Stimulated activated memory B cell treated with anti-CD40 and anti-IgM and Interleukin-4, amounts not matched to agents 10 μg/mL and 1 μg/mL and 100 μg/mL, for 72 hours (primary cell): ENCODE measurements around the gene C17orf67.
A peak's percentile ranks its signal among the peaks of the same experiment; 100 is the strongest.
"Not testable (repeated sequence)": the region's sequence is repeated elsewhere in the genome, so short reads cannot be mapped to it uniquely, and the experiment has no call there.

ENCODE experiments used
- ATAC-seq: fragments of 150-1000 bp; cut with Tn5 transposase; 2 replicates; pipeline ENCODE4 v1.10.0; 2021
- H3K27ac Mint-ChIP-seq: one replicate; pipeline ENCODE4 v1.8.0; 2022; ENCODE audit warnings: mild to moderate bottlenecking, mixed read lengths
- H3K27me3 Mint-ChIP-seq: one replicate; pipeline ENCODE4 v1.8.0; 2022; ENCODE audit warnings: mixed read lengths
- H3K36me3 Mint-ChIP-seq: one replicate; pipeline ENCODE4 v1.8.0; 2022; ENCODE audit warnings: mixed read lengths
- H3K4me1 Mint-ChIP-seq: one replicate; pipeline ENCODE4 v1.8.0; 2022; ENCODE audit warnings: mixed read lengths
- H3K4me3 Mint-ChIP-seq: one replicate; pipeline ENCODE4 v1.8.0; 2022; ENCODE audit warnings: mild to moderate bottlenecking, moderate library complexity, mixed read lengths
- H3K9me3 Mint-ChIP-seq: one replicate; pipeline ENCODE4 v1.8.0; 2022; ENCODE audit warnings: mixed read lengths

Gene C17orf67

DNA sequence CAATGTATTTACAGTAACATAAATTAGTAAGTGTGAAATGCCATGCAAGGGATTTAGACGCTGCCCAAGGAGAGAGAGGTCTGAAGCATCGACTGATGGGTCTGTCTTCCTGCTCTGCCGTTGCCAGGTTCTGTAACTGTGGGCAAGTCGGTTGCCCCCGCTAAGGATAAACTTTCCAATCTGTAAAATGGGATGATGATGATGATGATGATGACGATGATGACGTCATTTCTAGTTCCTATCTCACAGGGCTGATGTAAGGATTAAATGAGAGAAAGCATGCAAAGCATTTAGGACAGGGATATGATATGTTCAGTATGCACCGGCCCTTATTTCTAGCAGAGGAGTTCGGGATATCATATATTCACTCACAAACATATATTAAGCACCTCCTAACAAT is 54.8 kb downstream of the C17orf67 start:
- H3K36me3 Mint-ChIP-seq, result no peaks in the 10 kb centered on the region
- peaks cover under 1% of the 10 kb centered on the region for H3K9me3 Mint-ChIP-seq
- H3K27ac Mint-ChIP-seq, result no peak overlapping the region
- no peak for ATAC-seq
- H3K27me3 Mint-ChIP-seq, result peaks cover 59% of the 10 kb centered on the region
- H3K4me3 Mint-ChIP-seq, result peak overlapping the region; percentile 27
- peaks cover 19% of the 10 kb centered on the region for H3K4me1 Mint-ChIP-seq

DNA sequence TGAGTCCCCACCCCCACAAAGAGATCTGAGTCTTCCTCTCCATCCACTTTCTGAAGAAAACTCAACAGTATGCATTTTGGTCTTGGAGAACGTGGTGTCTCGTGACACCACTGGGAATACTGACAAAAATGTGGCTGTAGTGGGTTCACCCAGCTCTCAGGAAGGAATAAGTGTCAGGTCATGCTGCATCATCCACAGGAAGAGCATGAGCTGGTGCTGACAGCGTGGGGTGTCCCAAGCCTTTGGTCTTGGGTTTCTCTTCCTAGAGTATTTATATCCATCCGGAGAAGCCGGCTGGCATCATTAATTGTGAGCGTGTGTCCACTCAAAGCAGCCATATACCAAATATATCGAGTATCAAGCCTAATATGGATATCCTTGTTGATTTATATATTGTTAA is 55.9 kb downstream of the C17orf67 start:
- peaks cover 19% of the 10 kb centered on the region for H3K4me1 Mint-ChIP-seq
- no peak overlapping the region for H3K4me3 Mint-ChIP-seq
- no peaks in the 10 kb centered on the region for H3K36me3 Mint-ChIP-seq
- H3K9me3 Mint-ChIP-seq, result no peaks in the 10 kb centered on the region
- ATAC-seq, result no peak
- peaks cover 59% of the 10 kb centered on the region for H3K27me3 Mint-ChIP-seq
- no peak overlapping the region for H3K27ac Mint-ChIP-seq

DNA sequence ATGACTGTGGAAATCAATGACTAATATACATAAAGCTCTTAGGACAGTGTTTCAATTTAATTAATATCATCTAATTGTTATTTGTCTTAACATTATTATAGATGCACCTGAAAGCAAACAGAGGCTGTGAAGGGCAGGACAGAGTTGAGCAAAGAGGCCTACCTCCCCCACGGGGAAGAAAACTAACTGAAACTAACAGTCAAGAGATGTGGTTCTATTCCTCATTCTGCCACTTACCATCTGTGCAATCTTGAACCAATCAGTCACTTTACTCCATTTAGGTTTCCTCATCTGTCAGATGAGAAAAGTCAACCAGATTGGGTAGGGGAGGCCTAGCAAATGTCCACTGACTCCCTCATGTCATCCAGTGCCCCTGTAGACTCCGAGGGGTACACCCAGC is 59.1 kb downstream of the C17orf67 start:
- H3K27ac Mint-ChIP-seq, result no peak overlapping the region
- H3K36me3 Mint-ChIP-seq, result no peaks in the 10 kb centered on the region
- H3K4me3 Mint-ChIP-seq, result no peak overlapping the region
- no peaks in the 10 kb centered on the region for H3K9me3 Mint-ChIP-seq
- H3K27me3 Mint-ChIP-seq, result peaks cover 38% of the 10 kb centered on the region
- ATAC-seq, result no peak
- peaks cover 8% of the 10 kb centered on the region for H3K4me1 Mint-ChIP-seq

DNA sequence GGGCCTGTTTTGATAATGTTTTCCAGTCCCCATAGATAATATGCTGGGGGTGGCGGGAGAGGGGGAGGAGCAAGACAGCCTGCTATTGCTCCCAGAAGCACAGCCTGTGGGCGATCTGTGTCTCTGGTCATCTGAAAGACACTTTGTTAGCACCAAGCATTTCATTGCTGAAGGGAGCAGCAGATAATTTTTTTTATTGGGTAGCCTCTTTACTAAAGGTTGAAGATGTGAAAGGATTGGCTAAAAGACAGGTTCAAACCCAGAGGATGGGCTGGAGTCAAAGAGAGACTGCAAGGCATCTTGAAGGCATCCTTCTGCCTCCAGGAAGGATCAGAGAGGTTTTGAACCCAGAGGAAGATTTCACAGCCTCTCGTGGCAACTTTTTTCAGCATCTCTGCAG is 60.6 kb downstream of the C17orf67 start:
- H3K27me3 Mint-ChIP-seq, result peaks cover 23% of the 10 kb centered on the region
- no peaks in the 10 kb centered on the region for H3K9me3 Mint-ChIP-seq

DNA sequence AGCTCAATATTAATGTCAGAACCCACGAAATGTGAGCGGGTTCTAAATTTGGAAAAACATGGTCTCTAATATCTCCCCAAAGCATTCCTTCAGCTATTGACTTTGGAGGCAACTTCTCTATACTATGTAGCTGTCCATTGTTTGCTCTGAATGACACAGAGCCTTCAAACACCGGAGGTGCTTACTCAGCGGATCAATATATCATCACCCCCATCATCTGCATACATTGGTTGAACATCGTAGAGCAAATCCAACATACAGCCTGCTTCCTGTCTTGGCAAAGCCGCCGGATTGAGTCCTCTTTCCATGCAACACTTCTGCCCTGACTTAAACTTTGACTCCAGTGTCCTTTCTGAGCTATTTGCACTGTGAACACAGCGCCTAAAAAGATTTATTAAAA is 61.3 kb downstream of the C17orf67 start:
- no peak overlapping the region for H3K27ac Mint-ChIP-seq
- H3K36me3 Mint-ChIP-seq, result no peaks in the 10 kb centered on the region
- no peaks in the 10 kb centered on the region for H3K9me3 Mint-ChIP-seq
- peaks cover 17% of the 10 kb centered on the region for H3K27me3 Mint-ChIP-seq
- H3K4me3 Mint-ChIP-seq, result no peak overlapping the region
- no peak for ATAC-seq
- H3K4me1 Mint-ChIP-seq, result no peaks in the 10 kb centered on the region

More for the DNA sequence above, 60.6 kb downstream of the C17orf67 start:
- H3K36me3 Mint-ChIP-seq, result no peaks in the 10 kb centered on the region
- H3K4me3 Mint-ChIP-seq, result no peak overlapping the region
- no peak overlapping the region for H3K27ac Mint-ChIP-seq
- no peak for ATAC-seq
- no peaks in the 10 kb centered on the region for H3K4me1 Mint-ChIP-seq

DNA sequence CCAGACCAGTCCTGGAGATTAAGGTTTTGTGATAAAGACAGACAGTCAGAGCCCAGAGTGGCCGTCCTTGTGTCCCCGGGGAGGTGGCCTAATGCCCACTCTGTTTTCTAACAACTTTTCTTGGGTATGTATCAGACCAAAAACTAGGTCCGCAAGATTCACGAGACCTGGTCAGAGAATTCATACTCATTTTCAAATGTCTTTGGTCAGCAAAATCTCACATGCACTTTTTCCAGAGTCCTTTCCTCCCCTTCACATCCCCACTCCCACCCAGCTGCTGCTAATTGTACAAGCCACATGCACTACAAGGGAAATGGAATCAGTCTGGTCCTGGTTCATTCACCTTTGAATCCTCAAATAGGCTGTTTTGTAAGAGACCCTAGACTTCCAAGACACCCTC is 61.7 kb downstream of the C17orf67 start:
- peaks cover 12% of the 10 kb centered on the region for H3K27me3 Mint-ChIP-seq
- H3K4me1 Mint-ChIP-seq, result no peaks in the 10 kb centered on the region
- no peak overlapping the region for H3K27ac Mint-ChIP-seq
- no peak overlapping the region for H3K4me3 Mint-ChIP-seq
- no peaks in the 10 kb centered on the region for H3K9me3 Mint-ChIP-seq
- no peaks in the 10 kb centered on the region for H3K36me3 Mint-ChIP-seq
- ATAC-seq, result no peak

DNA sequence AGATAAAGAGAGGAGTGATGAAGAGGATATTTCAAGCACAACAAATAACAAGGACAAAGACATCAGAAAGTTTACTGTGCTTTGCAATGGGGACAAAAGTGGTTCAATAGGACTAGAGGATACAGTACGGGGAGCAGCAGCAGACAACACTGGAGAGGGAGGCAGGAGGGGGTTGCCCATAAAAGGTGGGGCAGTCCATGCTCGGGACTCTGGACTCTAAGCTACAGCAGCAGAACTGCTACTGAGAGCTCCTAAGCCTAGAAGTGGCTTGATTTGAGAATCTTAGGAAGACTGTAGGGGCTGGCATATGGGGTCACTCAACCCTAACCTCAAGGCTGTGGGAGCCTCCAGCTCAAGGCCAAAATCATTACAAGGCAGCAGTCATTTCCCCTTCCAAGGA is 62.2 kb downstream of the C17orf67 start:
- no peak for ATAC-seq
- H3K27me3 Mint-ChIP-seq, result peaks cover 8% of the 10 kb centered on the region
- no peaks in the 10 kb centered on the region for H3K36me3 Mint-ChIP-seq
- H3K9me3 Mint-ChIP-seq, result no peaks in the 10 kb centered on the region
- H3K4me1 Mint-ChIP-seq, result no peaks in the 10 kb centered on the region
- no peak overlapping the region for H3K4me3 Mint-ChIP-seq
- H3K27ac Mint-ChIP-seq, result no peak overlapping the region

DNA sequence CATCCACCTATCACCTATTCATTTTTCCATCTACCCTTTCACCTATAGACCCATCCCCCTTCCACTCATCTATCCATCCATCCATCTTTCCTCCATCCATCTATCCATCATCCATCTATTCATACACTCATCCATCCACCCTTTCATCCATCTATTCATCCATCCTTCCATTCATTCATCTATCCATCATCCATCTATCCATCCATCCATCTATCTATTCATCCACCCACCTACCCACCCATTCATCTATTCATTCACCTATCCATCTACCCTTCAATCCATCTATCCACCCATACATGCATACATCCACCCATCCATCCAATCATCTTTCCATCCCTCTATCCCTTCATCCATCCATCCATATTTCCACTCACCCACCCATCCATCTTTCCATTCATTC is 63.3 kb downstream of the C17orf67 start:
- no peak for ATAC-seq
- Mint-ChIP-seq H3K4me3 (no peak overlapping the region), H3K36me3 (no peaks in the 10 kb centered on the region), H3K27ac (no peak overlapping the region), H3K27me3 (peaks cover 5% of the 10 kb centered on the region), H3K4me1 (no peaks in the 10 kb centered on the region), H3K9me3 (no peaks in the 10 kb centered on the region)

DNA sequence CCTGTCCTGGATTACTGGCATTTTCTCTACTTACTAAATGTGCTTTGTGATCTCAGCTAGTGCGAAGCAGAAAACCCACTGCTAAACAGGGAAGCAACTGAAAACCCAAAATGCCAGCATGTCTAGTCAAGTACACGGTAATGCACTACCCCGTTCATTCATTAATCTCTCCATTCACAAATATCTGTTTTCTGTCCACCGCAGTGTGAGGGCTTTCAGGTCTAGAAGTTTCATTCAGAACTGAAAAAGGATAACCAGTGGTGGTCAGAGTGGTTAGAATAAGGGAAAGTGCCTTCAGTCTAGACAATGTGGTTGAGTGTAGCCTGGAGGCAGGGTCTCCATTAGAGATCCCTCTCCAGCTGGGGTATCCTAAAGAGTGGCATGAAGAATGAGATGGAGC is 68.3 kb downstream of the C17orf67 start:
- Mint-ChIP-seq H3K36me3 (no peaks in the 10 kb centered on the region), H3K4me3 (no peak overlapping the region), H3K9me3 (peaks cover 2% of the 10 kb centered on the region), H3K27me3 (peaks cover 42% of the 10 kb centered on the region), H3K4me1 (no peaks in the 10 kb centered on the region), H3K27ac (no peak overlapping the region)
- ATAC-seq, result no peak

DNA sequence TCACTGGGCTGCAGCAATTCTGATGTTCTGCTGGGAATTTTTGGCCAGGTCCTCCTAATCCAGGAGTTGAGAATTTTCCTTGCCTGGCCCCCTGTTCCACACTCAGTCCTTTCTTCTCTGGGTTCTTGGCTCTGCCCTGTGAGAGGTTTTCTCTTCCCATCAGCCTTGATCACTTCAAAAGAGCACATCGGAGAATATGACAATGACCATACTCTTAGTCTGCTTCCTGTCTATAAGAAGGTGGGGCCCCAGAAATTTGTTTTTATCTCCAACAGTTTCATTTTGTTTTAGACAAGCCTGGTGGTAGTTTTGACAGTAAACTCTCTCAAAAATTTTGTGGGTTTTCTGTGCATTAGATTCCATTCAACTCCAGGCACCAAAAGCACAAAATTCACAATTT is 70.7 kb downstream of the C17orf67 start:
- peaks cover 3% of the 10 kb centered on the region for H3K9me3 Mint-ChIP-seq
- no peaks in the 10 kb centered on the region for H3K36me3 Mint-ChIP-seq
- no peak overlapping the region for H3K27ac Mint-ChIP-seq
- H3K4me3 Mint-ChIP-seq, result no peak overlapping the region
- H3K4me1 Mint-ChIP-seq, result no peaks in the 10 kb centered on the region
- ATAC-seq, result no peak
- peaks cover 48% of the 10 kb centered on the region for H3K27me3 Mint-ChIP-seq

DNA sequence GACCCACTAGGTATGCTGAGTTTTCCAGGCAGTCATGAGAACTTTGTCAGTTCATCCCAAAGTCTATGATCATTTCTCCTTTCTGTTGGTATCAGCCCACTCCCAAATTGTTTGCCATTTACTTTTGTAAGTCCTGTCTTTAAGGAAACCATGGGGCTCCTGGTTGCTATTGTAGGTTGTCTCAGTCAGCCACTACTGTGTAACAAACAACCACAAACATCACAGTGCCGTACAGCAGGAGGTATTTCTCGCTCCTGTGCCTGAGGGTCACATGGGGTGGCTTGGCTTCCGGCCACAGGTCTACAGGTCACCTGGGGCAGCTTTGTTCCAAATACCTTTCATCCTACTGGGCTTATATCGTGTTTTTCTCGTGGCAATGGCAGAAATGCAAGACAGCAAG is 71.6 kb downstream of the C17orf67 start:
- Mint-ChIP-seq H3K27ac (no peak overlapping the region), H3K27me3 (peaks cover 55% of the 10 kb centered on the region), H3K4me1 (no peaks in the 10 kb centered on the region), H3K4me3 (no peak overlapping the region), H3K36me3 (no peaks in the 10 kb centered on the region), H3K9me3 (peaks cover 3% of the 10 kb centered on the region)
- ATAC-seq, result no peak

DNA sequence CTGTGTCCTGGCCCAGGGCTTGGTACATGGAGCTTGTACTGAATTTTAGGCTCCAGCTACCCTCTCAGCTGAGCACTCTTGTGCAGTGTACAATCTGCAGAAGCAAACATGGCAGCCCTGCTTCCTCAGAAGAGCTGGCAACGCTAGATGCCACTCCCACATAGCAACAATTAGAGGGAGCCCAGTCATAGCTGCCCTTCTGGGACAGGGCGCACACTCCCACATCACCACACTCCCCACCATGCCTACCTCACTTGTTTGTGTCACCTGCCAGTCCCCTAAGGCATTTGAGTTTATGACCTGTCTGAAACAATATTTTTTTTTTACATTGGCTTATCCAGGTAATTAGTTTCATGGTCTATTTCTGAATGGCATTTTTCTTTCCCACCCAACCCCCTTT is 72.3 kb downstream of the C17orf67 start:
- no peak overlapping the region for H3K27ac Mint-ChIP-seq
- H3K27me3 Mint-ChIP-seq, result peaks cover 60% of the 10 kb centered on the region
- H3K4me1 Mint-ChIP-seq, result no peaks in the 10 kb centered on the region
- ATAC-seq, result peak; percentile 31
- peaks cover 3% of the 10 kb centered on the region for H3K9me3 Mint-ChIP-seq
- no peaks in the 10 kb centered on the region for H3K36me3 Mint-ChIP-seq
- H3K4me3 Mint-ChIP-seq, result no peak overlapping the region

DNA sequence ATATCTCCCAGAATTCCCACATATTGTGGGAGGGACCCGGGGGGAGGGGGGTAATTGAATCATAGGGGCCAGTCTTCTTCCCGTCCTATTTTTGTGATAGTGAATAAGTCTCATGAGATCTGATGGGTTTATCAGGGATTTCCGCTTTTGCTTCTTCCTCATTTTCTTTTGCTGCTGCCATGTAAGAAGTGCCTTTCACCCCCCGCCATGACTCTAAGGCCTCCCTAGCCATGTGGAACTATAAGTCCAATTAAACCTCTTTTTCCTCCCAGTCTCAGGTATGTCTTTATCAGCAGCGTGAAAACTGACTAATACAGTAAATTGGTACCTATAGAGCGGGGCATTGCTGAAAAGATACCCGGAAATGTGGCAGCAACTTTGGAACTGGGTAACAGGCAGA is 76.1 kb downstream of the C17orf67 start:
- H3K4me1 Mint-ChIP-seq, H3K27ac Mint-ChIP-seq, H3K4me3 Mint-ChIP-seq, H3K9me3 Mint-ChIP-seq, H3K36me3 Mint-ChIP-seq, ATAC-seq: not testable (repeated sequence)
- peaks cover 42% of the 10 kb centered on the region for H3K27me3 Mint-ChIP-seq

DNA sequence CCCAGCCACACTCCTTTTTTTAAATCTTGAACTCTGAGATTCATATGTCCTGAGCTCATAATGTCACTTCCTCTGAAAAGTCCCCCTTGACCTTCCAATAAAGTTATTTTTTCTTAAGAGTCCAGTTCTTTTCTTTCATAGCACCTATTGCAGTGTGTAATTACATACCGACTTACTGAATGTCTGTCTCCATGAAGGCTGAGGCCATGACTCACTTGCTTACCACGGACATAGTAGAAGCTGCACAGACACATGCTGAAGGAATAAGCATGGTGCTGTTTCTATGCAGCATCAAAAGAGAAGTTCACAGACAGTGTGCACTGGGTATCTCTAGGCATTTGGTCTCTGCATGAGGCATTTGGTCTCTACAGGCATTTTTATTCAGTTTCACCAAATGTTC is 77.2 kb downstream of the C17orf67 start:
- H3K4me3 Mint-ChIP-seq, result no peak overlapping the region
- no peaks in the 10 kb centered on the region for H3K36me3 Mint-ChIP-seq
- H3K27me3 Mint-ChIP-seq, result peaks cover 34% of the 10 kb centered on the region
- no peaks in the 10 kb centered on the region for H3K4me1 Mint-ChIP-seq
- H3K27ac Mint-ChIP-seq, result no peak overlapping the region
- H3K9me3 Mint-ChIP-seq, result peaks cover 3% of the 10 kb centered on the region
- ATAC-seq, result no peak

DNA sequence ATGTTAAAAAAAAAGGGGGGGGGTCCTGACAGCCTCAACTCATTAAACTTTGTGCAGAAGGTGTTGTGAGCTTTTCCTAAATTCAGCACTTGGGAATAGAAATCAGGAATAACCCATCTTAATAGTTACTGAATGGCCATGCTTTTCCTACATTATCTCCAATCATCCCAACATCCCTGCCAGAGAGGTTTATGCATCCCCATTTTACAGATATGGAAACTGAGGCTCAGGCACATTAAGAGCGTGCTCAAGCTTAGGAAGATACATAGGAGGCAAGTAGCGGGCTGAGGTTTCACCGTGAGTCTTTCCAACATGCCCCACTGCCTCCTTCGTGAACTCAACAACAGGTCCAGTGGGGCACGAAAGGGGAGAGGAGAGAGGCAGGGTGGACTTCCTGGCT is 78.4 kb downstream of the C17orf67 start:
- peaks cover 34% of the 10 kb centered on the region for H3K27me3 Mint-ChIP-seq
- H3K36me3 Mint-ChIP-seq, result no peaks in the 10 kb centered on the region
- no peak overlapping the region for H3K4me3 Mint-ChIP-seq
- H3K27ac Mint-ChIP-seq, result no peak overlapping the region
- ATAC-seq, result no peak
- H3K4me1 Mint-ChIP-seq, result no peaks in the 10 kb centered on the region
- H3K9me3 Mint-ChIP-seq, result no peaks in the 10 kb centered on the region

DNA sequence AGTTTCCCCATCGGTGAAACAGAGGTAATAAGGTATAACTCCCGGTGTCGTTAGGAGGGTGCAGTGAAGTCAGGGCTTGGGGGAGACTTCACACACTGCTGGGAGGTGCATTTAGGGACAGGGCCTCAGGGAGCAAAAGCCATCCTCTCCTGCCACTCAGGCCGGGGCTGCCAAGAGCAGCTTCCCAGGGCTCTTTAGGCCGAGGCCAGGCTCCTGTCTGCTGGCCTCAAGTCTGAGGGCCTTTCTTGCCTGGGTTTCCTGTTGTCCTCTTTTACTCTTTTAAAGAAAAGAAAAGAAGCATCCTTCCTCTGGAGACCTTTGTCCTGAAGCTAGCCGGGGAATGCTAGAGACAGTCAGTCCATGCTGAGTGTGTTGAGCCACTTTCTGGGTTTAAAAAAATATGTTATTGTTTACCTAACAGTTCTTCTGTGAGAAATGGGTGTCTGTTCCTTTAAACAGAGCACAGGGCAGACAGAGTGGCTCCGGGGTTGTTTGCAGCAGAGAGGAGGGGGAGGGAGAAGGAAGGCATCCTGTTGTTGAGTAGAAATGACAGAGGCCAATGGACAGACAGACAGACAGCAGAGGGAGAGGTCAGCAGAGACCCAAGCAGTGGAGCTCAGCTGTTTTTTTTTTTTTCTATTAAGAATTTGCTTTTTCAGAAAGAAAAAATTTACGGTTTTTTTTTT is 79.1 kb downstream of the C17orf67 start:
- H3K9me3 Mint-ChIP-seq, result no peaks in the 10 kb centered on the region
- H3K4me1 Mint-ChIP-seq, result no peaks in the 10 kb centered on the region
- no peak for ATAC-seq
- H3K36me3 Mint-ChIP-seq, result no peaks in the 10 kb centered on the region
- no peak overlapping the region for H3K27ac Mint-ChIP-seq
- H3K27me3 Mint-ChIP-seq, result peaks cover 34% of the 10 kb centered on the region
- no peak overlapping the region for H3K4me3 Mint-ChIP-seq
